ENCODE data around the gene LRG1.

LRG1 gene

GRCh38 chr19:4496304-4496703, 43.5 kb downstream of the LRG1 start:
- no peak for DNase-seq (ENCODE audit: low read depth in 3 of 3, low spot score in 1 of 3)

- no peak for DNase-seq (ENCODE audit: low read depth in 3 of 3, low spot score in 1 of 3)
These were observed 44.4 kb downstream of the LRG1 start for GRCh38 chr19:4495471-4495870.

GRCh38 chr19:4494691-4495064, 45.2 kb downstream of the LRG1 start:
- DNase-seq (ENCODE audit: low read depth in 3 of 3, low spot score in 1 of 3), result no peak

- no peak for DNase-seq (ENCODE audit: low read depth in 3 of 3, low spot score in 1 of 3)
These were observed 45.7 kb downstream of the LRG1 start for GRCh38 chr19:4493929-4494690.

GRCh38 chr19:4493104-4493928, 46.5 kb downstream of the LRG1 start:
- no peak for DNase-seq (ENCODE audit: low read depth in 3 of 3, low spot score in 1 of 3)

- DNase-seq (ENCODE audit: low read depth in 3 of 3, low spot score in 1 of 3), result no peak
These were observed 47.3 kb downstream of the LRG1 start for GRCh38 chr19:4492337-4493103.

GRCh38 chr19:4491446-4491845, 48.4 kb downstream of the LRG1 start:
- no peak for DNase-seq (ENCODE audit: low read depth in 3 of 3, low spot score in 1 of 3)

GRCh38 chr19:4488496-4488895, 51.3 kb downstream of the LRG1 start:
- DNase-seq (ENCODE audit: low read depth in 3 of 3, low spot score in 1 of 3), result no peak

GRCh38 chr19:4487572-4487971, 52.3 kb downstream of the LRG1 start:
- no peak for DNase-seq (ENCODE audit: low read depth in 3 of 3, low spot score in 1 of 3)
